Dendritic cell treated with granulocyte-macrophage colony-stimulating factor and Interleukin-4, amounts not matched to agents 40 ng/mL and 50 ng/mL, for 4 days (primary cell): ENCODE measurements around the gene SNRNP35.
"Not testable (repeated sequence)": the region's sequence is repeated elsewhere in the genome, so short reads cannot be mapped to it uniquely, and the experiment has no call there.

ENCODE experiments used
- H3K27ac Mint-ChIP-seq: one replicate; pipeline ENCODE4 v1.8.0; 2022; ENCODE audit warnings: mild to moderate bottlenecking, mixed read lengths
- H3K27me3 Mint-ChIP-seq: one replicate; pipeline ENCODE4 v1.8.0; 2022; ENCODE audit warnings: mild to moderate bottlenecking, mixed read lengths
- H3K36me3 Mint-ChIP-seq: one replicate; pipeline ENCODE4 v1.8.0; 2022; ENCODE audit warnings: low read depth, mixed read lengths
- H3K4me1 Mint-ChIP-seq: one replicate; pipeline ENCODE4 v1.8.0; 2022; ENCODE audit warnings: low read depth, mixed read lengths
- H3K4me3 Mint-ChIP-seq: one replicate; pipeline ENCODE4 v1.8.0; 2022; ENCODE audit warnings: mild to moderate bottlenecking, moderate library complexity, mixed read lengths
- H3K9me3 Mint-ChIP-seq: one replicate; pipeline ENCODE4 v1.8.0; 2022; ENCODE audit warnings: mixed read lengths
- intact Hi-C: fragments of 100-400 bp; cut with micrococcal nuclease; formaldehyde crosslinking; loops from one replicate; pipeline ENCODE4 v1.15.0; 2022

SNRNP35 gene

DNA sequence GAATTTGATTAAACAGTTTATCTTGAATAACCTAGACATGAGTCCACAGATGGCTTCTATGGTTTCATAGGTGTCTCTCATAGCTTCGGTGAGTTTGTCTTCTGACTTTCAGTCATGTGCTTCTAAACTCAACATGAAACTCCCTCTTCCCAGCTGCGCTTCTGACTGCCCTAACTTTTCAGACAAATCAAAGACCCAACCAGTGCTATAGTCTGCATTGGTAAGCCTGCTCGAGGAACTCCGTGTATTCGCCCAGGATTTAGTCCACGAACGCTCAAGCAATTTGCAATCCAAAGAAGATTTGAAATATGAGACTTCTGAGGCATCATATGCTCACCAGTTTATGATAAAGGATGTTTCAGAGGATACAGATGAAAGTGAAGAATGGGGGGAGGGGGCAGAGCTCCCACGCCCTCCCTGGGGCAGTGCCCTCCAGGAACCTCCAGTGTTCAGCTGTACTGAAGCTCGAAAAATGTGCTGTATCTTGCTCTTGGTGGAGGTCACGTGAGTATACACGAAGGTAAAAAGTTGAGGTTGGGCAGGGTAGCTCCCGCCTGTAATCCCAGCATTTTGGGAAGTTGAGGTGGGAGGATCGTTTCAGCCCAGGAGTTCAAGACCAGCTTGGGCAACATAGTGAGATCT, 16.3 kb upstream of the SNRNP35 start:
- H3K4me3 Mint-ChIP-seq, result no peak overlapping the region
- intact Hi-C loops, result no loop called here

DNA sequence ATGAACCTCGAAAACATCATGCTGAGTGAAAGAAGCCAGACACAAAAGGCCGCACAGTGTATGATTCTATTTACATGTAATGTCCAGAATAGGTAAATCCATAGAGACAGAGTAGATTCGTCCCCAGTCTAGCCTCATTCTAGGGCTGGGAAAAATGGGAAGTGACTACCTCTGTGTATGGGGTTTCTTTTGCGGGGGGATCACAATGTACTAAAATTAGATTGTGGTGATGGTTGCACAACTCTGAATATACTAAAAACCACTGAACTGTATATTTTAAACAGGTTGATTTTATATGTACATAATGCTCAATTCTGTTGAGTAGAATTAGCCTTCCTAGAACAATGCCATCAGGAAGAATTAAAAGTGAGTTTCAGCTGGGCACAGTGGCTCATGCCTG, 15.2 kb upstream of the SNRNP35 start:
- Mint-ChIP-seq H3K27ac (no peak overlapping the region), H3K4me3 (no peak overlapping the region), H3K9me3 (no peaks in the 10 kb centered on the region), H3K36me3 (no peaks in the 10 kb centered on the region), H3K4me1 (peaks cover 39% of the 10 kb centered on the region), H3K27me3 (no peaks in the 10 kb centered on the region)
- intact Hi-C loops, result no loop called here

More for the DNA sequence above, 16.3 kb upstream of the SNRNP35 start:
- Mint-ChIP-seq H3K9me3 (no peaks in the 10 kb centered on the region), H3K27me3 (no peaks in the 10 kb centered on the region), H3K36me3 (no peaks in the 10 kb centered on the region), H3K27ac (peak overlapping the region; percentile 33), H3K4me1 (peaks cover 46% of the 10 kb centered on the region)

DNA sequence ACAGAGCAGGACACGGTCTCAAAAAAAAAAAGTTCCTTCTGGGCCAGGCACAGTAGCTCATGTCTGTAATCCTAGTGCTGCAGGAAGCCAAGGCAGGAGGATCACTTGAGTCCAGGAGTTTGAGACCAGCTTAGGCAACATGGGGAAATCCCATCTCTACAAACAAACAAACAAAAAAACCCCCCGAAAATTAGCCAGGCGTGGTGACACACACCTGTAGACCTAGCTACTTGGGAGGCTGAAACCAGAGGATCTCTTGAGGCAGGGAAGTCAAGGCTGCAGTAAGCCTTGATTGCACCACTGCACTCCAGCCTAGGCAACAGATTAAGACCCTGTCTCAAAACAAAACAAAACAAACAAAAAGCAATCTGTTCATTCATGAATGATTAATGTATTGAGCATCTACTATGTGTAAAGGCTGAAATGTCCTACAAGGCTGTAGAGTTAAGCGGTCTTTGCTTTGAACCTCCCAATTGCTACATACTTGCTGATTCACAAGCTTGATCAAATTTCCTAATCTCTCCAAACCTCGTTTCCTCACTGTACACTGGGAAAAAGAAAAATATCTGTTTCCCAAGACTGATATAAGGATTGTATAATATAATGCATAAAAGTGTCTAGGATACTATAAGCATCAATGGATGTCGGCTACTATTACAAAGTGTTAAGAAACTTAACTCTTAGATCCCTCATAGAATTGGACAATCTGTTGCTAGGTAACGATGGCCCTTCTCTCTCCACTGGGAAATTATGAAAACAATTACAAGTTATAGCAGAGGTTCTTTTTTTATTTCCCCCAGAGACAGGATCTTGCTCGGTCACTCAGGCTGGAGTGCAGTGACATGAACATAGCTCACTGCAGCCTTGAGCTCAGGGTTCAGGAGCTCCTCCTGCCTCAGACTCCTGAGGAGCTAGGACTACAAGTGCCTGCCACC, 13.6 kb upstream of the SNRNP35 start:
- no peaks in the 10 kb centered on the region for H3K27me3 Mint-ChIP-seq
- no peak overlapping the region for H3K27ac Mint-ChIP-seq
- peaks cover 5% of the 10 kb centered on the region for H3K36me3 Mint-ChIP-seq
- no peaks in the 10 kb centered on the region for H3K9me3 Mint-ChIP-seq
- intact Hi-C loops, result no loop called here
- no peak overlapping the region for H3K4me3 Mint-ChIP-seq
- H3K4me1 Mint-ChIP-seq, result peaks cover 52% of the 10 kb centered on the region

DNA sequence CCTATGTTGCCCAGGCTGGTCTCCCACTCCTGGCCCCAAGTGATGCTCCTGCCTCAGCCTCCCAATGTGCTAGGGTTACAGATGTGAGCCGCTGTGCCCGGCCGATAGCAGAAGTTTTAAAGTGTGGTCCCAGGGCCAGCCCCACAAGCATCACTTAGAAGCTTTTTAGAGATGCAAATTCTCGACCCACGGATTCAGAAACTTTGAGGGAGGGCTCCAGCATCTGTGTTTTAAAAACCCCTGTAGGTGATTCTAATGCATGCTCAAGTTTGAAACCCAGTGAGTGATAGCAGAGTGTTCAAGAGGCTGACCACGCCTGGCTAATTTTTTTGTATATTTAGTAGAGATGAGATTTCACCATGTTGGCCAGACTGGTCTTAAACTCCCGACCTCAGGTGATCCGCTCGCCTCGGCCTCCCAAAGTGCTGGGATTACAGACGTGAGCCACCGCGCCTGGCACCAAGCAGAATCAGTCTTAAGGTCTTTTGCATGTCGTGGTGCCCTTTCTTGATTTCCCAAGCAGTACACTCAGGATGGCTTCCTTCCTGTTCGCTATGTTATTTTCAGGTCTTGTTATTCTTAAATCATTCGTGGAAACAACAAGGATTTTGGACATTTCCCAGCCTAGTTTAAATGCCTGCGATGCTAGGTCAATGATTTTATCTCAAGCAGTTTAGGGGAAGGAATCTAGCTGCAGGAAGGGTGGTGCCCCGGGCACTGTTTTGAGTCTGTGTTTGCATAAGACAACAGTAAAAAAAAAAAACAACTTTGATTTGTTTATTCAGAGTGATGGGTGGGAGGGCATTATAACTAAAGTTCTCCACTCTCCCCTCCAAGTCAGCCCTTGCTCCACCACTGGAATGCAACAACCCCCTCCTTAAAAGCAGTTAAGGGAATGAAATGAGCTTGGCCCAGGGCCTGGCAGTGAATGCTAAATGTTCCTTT, 12.3 kb upstream of the SNRNP35 start:
- intact Hi-C loops, result no loop called here
- peak overlapping the region; percentile 79 for H3K27ac Mint-ChIP-seq
- peak overlapping the region; percentile 2 for H3K4me3 Mint-ChIP-seq

DNA sequence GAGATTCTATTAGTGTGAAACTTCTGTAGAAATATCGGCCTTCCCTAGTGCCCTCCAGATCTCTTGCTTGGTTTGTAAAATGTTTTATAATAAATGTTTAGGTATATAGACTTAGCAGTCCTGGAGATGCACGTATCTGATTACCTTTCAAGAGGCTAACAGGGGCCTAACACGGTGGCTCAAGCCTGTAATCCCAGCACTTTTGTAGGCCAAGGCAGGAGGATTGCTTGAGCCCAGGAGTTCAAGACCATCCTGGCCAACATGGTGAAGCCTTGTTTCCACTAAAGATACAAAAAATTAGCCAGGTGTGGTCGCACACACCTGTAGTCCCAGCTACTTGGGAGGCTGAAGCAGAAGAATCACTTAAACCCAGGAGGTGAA, 11.6 kb upstream of the SNRNP35 start:
- Mint-ChIP-seq H3K36me3 (peaks cover 5% of the 10 kb centered on the region), H3K27me3 (no peaks in the 10 kb centered on the region), H3K4me1 (peaks cover 57% of the 10 kb centered on the region), H3K9me3 (no peaks in the 10 kb centered on the region), H3K4me3 (no peak overlapping the region), H3K27ac (peak overlapping the region; percentile 79)
- intact Hi-C loops, result no loop called here

More for the DNA sequence above, 12.3 kb upstream of the SNRNP35 start:
- Mint-ChIP-seq H3K9me3 (no peaks in the 10 kb centered on the region), H3K4me1 (peaks cover 57% of the 10 kb centered on the region), H3K36me3 (peaks cover 5% of the 10 kb centered on the region), H3K27me3 (no peaks in the 10 kb centered on the region)

DNA sequence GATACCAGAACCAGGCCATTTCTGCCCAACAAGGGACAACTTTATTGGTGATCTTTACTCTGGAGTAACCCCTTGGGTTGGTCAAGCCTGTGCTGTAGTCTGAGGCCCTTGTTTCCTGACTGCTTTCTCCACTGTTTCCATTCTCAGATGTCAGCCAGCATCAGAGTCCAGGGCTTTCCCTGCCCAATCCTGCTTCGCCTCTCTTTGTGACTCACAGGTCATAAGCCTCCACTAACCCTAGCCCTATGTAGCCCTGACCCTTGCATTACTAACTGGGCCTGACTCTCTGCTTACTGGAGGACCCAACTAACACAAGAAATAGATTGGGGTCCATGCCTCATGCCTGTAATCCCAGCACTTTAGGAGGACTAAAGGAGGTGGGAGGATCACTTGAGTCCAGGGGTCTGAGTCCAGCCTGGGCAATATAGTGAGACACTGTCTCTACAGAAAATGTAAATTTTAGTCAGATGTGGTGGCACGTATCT, 8.6 kb upstream of the SNRNP35 start:
- intact Hi-C loops, result no loop called here
- peaks cover 5% of the 10 kb centered on the region for H3K36me3 Mint-ChIP-seq
- peaks cover 36% of the 10 kb centered on the region for H3K4me1 Mint-ChIP-seq
- H3K27ac Mint-ChIP-seq, result peak overlapping the region; percentile 98
- H3K9me3 Mint-ChIP-seq, result no peaks in the 10 kb centered on the region
- H3K27me3 Mint-ChIP-seq, result no peaks in the 10 kb centered on the region
- no peak overlapping the region for H3K4me3 Mint-ChIP-seq

DNA sequence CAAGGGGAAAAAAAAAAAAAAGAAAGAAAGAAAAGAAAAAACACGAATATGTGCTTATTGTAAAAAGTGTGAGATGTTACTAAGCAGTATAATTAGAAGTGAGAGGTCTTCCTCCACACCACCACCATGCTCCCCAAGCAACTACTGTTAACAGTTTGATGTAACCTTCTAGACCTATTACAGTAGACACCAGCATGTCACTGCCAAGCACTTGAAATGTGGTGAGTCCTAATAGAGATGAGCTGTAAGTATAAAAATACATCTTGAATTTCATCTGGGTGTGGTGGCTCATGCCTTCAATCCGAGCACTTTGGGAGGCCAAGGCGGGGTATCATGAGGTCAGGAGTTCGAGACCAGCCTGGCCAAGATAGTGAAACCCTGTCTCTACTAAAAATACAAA, 8.1 kb upstream of the SNRNP35 start:
- H3K27me3 Mint-ChIP-seq, result no peaks in the 10 kb centered on the region
- intact Hi-C loops, result no loop called here
- peaks cover 32% of the 10 kb centered on the region for H3K4me1 Mint-ChIP-seq
- no peak overlapping the region for H3K4me3 Mint-ChIP-seq
- peaks cover 5% of the 10 kb centered on the region for H3K36me3 Mint-ChIP-seq
- H3K9me3 Mint-ChIP-seq, result no peaks in the 10 kb centered on the region
- peak overlapping the region; percentile 98 for H3K27ac Mint-ChIP-seq

DNA sequence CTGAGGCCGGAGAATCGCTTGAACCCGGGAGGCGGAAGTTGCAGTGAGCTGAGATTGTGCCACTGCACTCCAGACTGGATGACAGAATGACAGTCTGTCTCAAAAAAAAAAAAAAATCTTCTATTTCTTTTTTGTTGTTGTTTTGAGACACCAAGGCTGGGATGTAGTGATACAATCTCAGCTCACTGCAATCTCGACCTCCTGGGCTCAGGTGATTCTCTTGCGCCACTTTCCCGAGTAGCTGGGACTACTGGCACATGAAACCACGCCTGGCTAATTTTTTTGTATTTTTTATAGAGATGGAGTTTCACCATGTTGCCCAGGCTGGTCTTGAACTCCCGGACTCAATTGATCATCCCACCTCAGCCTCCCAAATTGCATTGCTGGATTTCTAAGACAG, 7.3 kb upstream of the SNRNP35 start:
- H3K36me3 Mint-ChIP-seq, result peaks cover 5% of the 10 kb centered on the region
- H3K4me1 Mint-ChIP-seq, result peaks cover 26% of the 10 kb centered on the region
- no peaks in the 10 kb centered on the region for H3K9me3 Mint-ChIP-seq
- no peak overlapping the region for H3K4me3 Mint-ChIP-seq
- intact Hi-C loops, result no loop called here
- H3K27me3 Mint-ChIP-seq, result no peaks in the 10 kb centered on the region
- H3K27ac Mint-ChIP-seq, result peak overlapping the region; percentile 98

DNA sequence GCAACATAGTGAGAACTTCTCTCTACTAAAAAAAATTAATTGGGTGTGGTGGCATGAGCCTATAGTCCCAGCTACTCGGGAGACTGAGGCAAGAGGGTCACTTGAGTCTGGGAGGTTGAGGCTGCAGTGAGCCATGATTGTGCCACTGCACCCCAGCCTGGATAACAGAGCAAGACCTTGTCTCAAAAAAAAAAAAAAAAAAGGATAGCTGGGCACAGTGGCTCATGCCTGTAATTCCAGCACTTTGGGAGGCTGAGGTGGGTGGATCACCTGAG, 5.7 kb upstream of the SNRNP35 start:
- H3K27ac Mint-ChIP-seq, intact Hi-C loops, H3K27me3 Mint-ChIP-seq, H3K4me3 Mint-ChIP-seq, H3K9me3 Mint-ChIP-seq, H3K36me3 Mint-ChIP-seq: not testable (repeated sequence)
- H3K4me1 Mint-ChIP-seq, result peaks cover 19% of the 10 kb centered on the region

DNA sequence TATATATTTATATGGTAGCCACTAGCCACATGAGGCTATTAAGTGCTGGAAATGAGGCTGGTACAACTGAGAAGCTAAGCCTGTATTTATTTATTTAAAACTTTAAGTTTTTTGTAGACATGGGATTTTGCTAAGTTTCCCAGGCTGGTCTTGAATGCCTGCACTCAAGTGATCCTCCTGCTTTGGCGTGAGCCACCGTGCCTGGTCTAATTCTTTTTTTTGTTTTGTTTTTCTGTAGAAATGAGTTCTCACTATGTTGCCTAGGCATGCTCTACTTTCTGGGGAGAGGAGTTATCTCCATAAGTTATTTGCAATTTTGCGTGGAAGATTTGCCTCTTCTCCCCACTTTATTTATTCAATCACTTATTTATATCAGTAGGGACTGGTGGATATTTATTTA, 4.8 kb upstream of the SNRNP35 start:
- Mint-ChIP-seq H3K36me3 (peaks cover 10% of the 10 kb centered on the region), H3K27ac (no peak overlapping the region), H3K27me3 (no peaks in the 10 kb centered on the region), H3K9me3 (no peaks in the 10 kb centered on the region), H3K4me3 (no peak overlapping the region), H3K4me1 (peaks cover 15% of the 10 kb centered on the region)
- intact Hi-C loops, result no loop called here

DNA sequence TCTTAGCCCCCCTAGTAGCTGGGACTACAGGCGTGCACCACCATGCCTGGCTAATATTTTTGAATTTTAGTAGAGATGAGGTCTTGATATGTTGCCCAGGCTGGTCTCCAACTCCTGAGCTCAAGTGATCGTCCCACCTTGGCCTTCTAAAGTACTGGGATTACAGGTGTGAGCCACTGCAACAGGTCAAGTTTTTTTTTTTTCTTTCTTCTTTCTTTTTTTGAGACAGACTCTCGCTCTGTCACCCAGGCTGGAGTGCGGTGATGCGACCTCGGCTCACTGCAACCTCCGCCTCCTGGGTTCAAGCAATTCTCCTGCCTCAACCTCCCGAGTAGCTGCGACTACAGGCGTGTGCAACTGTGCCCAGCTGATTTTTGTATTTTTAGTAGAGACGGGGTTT, 5.2 kb downstream of the SNRNP35 start:
- Mint-ChIP-seq H3K36me3 (peaks cover 84% of the 10 kb centered on the region), H3K4me1 (peaks cover 22% of the 10 kb centered on the region)
- H3K4me3 Mint-ChIP-seq, H3K27me3 Mint-ChIP-seq, H3K9me3 Mint-ChIP-seq, H3K27ac Mint-ChIP-seq: not testable (repeated sequence)
- intact Hi-C loops, result loop anchor here (5.0 kb wide), 1 partner anchor 36 kb away; no protein-coding TSS in a partner anchor

DNA sequence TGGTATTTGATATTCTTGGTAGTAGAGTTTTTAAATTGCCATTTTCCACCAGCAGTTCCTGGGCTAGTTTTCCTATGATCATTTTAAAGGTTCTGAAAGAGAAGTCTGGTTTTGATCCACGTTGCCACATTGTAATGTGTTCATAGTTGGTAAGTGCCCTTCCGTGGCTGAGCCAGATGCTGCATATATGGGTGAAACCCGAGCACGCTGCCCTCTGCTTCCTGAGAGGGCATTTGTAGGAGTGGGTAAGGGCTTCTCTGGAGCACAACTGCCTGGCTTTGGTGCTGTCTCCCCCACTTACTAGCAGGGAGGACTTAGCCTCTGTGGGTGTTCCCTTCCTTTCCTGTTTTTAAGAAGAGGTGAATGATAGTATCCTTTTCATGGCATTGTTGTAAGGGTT, 7.1 kb downstream of the SNRNP35 start:
- H3K27ac Mint-ChIP-seq, result no peak overlapping the region
- no peaks in the 10 kb centered on the region for H3K9me3 Mint-ChIP-seq
- no peak overlapping the region for H3K4me3 Mint-ChIP-seq
- intact Hi-C loops, result no loop called here
- H3K4me1 Mint-ChIP-seq, result peaks cover 13% of the 10 kb centered on the region
- H3K27me3 Mint-ChIP-seq, result no peaks in the 10 kb centered on the region
- peaks cover 75% of the 10 kb centered on the region for H3K36me3 Mint-ChIP-seq

DNA sequence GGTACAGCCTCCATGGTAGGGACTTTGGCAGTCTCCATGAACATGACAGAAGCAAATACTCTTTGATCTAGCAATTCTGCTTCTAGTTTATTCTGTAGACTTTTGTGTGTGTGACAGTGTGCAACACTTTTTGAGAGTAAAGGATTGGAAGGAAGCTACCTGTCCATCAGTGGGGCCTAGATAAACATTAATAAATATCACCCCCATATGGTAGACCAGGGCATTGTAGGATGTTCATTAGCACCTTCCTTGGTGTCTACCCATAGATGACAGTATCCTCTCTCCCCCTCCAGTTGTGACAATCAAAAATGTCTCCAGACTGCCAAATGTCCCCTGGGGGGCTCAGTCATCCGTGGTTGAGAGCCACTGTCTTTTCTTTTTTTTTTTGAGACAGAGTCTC, 10.8 kb downstream of the SNRNP35 start:
- peaks cover 78% of the 10 kb centered on the region for H3K36me3 Mint-ChIP-seq
- no peaks in the 10 kb centered on the region for H3K9me3 Mint-ChIP-seq
- peaks cover 6% of the 10 kb centered on the region for H3K4me1 Mint-ChIP-seq
- H3K27ac Mint-ChIP-seq, result no peak overlapping the region
- no peaks in the 10 kb centered on the region for H3K27me3 Mint-ChIP-seq
- H3K4me3 Mint-ChIP-seq, result no peak overlapping the region
- intact Hi-C loops, result no loop called here

DNA sequence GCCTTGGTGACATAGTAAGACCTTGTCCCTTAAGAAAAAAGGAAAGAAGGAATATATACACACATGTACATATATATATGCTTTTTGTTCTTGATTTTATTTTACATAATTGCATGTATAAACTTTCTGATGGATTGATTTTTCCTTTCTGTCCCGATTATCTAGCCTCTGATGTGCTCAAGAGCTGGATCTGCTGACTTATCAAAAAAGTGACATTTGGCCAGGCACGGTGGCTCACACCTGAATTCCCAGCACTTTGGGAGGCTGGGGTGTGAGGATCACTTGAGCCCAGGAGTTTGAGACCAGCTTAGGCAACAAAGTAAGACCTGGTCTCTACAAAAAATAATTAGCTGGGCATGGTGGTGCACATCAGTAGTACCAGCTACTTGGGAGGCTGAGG, 12.0 kb downstream of the SNRNP35 start:
- H3K27me3 Mint-ChIP-seq, result no peaks in the 10 kb centered on the region
- H3K9me3 Mint-ChIP-seq, result no peaks in the 10 kb centered on the region
- intact Hi-C loops, result no loop called here
- H3K4me1 Mint-ChIP-seq, result peaks cover 6% of the 10 kb centered on the region
- H3K27ac Mint-ChIP-seq, result no peak overlapping the region
- H3K4me3 Mint-ChIP-seq, result no peak overlapping the region
- H3K36me3 Mint-ChIP-seq, result peaks cover 76% of the 10 kb centered on the region
